GM21825 (cell line): ENCODE measurements around the gene ZNHIT6.
"Not testable (repeated sequence)": the region's sequence is repeated elsewhere in the genome, so short reads cannot be mapped to it uniquely, and the experiment has no call there.

Source experiments
- ATAC-seq: cut with Tn5 transposase; IDR thresholded peaks from one replicate; pipeline ENCODE4 v1.9.1; 2021; ENCODE audit warnings: mild to moderate bottlenecking, moderate library complexity; ENCODE audit not compliant: unreplicated experiment

ZNHIT6 gene, protein sequence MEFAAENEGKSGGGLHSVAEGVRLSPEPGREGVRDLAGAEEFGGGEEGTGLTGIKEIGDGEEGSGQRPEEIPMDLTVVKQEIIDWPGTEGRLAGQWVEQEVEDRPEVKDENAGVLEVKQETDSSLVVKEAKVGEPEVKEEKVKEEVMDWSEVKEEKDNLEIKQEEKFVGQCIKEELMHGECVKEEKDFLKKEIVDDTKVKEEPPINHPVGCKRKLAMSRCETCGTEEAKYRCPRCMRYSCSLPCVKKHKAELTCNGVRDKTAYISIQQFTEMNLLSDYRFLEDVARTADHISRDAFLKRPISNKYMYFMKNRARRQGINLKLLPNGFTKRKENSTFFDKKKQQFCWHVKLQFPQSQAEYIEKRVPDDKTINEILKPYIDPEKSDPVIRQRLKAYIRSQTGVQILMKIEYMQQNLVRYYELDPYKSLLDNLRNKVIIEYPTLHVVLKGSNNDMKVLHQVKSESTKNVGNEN

DNA sequence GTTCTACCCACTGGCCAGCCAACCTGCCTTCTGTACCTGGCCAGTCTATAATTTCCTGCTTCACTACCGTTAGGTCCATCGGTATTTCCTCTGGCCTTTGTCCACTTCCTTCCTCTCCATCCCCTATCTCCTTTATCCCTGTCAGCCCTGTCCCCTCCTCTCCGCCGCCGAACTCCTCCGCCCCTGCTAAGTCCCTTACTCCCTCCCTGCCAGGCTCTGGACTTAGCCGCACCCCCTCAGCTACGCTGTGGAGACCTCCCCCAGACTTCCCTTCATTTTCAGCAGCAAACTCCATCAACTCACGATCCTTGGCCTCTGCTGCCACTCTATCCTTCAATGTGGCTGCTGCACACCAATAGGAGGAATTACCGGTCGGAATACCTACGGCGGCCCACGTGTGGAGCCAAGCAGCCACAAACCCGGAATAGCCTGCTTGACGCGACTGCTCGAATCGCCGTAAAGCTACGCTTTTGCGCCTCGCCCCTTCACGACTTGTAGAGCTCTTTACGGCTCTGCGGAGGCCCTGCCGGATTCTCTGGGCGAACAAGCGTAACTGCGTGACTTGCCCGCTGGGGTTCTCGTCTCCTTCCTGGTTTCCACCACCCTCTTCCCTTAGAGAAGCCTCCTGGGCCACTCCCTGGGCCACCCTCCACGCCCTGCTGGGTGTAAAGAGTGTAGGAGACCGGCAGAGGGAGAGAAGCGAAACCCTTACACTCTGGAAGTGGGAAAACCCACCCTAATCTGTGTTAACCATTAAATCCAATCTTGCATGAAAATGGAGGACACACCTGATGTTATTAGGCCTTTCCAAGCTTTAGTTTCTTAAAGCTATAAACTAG, at the start of gene ZNHIT6:
Gene ZNHIT6 (minus strand): TSS at position 444 of the 839 bp plus-strand sequence. CDS start 149 bp downstream, at position 295.
- ATAC-seq: peak; percentile 92

DNA sequence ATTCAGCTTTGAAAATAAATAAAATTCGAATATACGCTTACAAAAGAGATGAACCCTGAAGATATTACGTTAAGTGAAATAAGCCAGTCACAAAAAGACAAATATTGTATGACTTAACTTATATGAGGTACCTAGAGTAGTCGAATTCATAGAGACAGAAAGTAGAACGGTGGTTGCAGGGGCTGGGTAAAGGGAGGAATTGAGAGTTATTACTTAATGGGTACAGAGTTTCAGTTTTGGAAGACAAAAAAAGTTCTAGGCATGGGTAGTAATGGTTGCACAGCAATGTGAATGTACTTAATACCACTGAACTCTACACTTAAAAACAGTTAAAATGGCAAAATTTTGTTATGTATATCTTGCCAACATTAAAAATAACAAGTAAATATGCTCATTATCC, 48.6 kb upstream of the ZNHIT6 start:
- ATAC-seq: no peak

DNA sequence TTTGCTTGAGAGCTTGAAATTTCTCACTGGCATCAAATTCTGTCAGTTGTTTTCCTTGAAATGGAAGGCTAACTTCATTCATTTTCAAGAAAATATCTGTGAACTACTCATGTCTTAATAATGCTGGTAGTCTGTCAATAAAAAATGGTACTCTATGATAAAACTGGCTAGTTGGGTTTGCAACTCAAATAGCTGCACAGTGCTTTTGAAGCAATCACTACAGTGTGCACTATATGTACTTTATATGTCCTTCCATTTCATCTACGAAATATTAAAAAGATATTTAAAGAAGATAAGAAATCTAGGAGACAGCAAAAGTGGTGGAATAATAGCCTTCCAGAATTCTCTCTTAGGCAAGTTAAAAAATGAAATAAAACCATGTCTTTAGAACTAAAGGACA, 39.9 kb upstream of the ZNHIT6 start:
- ATAC-seq: no peak

DNA sequence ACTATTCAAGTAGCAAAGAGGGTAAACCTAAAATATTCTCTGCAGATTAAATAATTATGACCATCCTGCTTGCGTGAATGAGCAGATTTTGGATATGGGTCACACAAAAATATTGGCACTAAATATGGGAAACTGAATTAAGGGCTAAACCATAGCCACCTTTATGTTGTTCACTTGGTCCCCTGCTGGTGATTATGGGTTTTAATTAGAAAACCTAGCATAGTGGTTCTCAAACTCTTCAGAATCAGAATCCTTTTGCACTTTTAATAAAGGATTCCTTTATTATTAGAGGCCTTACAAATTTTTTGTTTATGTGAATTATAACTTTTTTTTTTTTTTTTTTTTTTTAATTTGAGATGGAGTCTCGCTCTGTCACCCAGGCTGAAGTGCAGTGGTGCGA, 38.5 kb upstream of the ZNHIT6 start:
- ATAC-seq: no peak

DNA sequence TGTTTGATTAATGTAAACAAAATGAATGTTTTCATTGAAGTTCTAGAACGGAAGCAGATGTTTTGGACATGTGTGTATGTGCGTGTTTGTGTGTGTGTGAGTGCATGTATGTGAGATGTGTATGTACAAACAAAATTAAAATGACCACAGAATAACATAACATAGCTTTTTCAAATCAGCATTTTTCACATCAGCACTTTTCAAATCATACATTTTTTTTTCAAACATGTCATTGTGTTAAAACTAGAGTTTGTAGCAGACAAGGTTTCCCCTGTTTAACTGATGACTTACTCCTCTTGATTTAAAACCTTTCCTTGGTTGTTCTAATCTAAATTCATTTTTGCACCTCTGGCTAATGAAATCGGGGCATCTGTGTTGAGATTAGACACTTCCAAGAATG, 35.6 kb upstream of the ZNHIT6 start:
- no peak for ATAC-seq

DNA sequence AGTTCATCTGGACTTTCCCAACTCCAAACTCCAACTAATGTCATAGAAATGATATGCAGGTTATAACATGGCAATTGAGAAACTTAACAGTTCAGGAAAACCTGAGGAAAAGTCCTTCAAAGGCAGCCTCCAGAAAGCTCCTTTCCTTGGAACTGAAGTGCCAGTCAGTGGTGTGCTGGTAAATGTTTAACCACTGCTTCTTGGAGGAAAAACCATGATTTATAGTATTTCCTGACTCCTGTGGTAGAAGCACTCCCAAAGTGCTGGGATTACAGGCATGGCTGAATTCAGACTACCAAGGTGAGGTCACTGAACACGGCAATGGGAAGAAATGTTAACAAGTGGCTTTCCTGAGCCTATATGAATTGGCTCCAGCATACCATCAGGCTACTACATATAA, 26.7 kb upstream of the ZNHIT6 start:
- no peak for ATAC-seq

DNA sequence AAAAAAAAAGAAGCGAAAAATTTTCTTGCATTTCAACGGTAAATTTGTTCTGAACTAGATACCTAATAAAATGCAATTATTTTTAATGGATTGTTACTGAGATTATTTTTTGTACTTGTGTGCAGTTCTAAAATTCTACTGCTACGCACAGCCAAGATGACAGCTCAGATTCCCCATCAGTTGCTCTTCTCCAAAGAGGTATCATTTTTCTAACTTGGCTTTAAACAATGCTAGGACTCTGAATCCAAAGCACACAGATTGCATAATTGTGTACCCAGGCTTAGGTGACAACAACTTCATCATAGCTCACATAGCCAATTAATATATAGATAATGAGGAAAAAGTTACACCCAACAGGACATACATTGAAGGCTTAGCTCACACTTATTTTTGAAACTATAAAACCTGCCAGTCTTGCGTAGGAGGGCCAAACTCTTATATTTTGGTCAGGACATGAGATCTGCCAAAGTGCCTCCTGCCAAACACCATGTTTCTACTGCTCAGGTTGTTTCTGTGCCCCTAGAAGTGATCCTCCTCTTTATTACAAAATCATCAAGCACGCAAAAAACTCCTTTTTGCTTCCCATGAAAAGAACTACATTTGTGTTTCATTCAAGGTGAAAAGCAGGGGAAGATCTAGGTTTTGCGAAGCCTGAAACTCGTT, 10.6 kb upstream of the ZNHIT6 start:
- no peak for ATAC-seq

DNA sequence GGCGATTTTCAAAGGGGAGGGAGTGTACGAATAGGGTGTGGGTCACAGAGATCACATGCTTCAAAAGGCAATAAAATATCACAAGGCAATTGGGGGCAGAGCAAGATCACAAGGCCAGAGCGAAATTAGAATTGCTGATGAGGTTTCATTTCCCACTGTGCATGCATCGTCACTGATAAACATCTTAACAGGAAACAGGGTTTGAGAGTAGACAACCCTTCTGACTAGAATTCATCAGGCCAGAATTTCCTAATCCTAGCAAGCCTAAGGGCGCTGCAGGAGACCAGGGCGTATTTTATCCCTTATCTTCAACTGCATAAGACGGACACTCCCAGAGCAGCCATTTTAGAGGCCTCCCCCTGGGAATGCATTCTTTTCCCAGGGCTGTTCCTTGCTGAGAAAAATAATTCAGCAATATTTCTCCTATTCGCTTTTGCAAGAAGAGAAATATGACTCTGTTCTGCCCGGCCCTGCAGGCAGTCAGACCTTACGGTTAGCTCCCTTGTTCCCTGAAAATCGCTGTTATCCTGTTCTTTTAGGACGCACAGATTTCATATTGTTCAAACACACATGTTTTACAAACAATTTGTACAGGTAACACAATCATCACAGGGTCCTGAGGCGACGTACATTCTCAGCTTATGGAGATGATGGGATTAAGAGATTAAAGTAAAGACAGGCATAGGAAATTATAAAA, 6.3 kb upstream of the ZNHIT6 start:
- ATAC-seq: not testable (repeated sequence)

DNA sequence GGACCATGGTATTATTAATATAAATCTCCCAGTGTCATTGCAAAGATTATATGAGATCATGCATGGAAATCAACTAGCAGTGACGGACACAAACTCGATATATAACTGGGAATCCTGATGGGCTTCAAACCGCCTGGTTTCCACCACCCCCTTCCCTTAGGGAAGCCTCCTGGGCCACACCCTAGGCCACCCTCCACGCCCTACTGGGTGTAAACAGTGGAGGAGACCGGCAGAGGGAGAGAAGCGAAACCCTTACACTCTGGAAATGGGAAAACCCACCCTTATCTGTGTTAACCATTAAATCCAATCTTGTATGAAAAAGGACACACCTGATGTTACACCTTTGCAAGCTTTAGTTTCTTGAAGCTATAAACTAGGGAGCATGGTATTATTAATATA, 595 bp upstream of the ZNHIT6 start:
- ATAC-seq: no peak

DNA sequence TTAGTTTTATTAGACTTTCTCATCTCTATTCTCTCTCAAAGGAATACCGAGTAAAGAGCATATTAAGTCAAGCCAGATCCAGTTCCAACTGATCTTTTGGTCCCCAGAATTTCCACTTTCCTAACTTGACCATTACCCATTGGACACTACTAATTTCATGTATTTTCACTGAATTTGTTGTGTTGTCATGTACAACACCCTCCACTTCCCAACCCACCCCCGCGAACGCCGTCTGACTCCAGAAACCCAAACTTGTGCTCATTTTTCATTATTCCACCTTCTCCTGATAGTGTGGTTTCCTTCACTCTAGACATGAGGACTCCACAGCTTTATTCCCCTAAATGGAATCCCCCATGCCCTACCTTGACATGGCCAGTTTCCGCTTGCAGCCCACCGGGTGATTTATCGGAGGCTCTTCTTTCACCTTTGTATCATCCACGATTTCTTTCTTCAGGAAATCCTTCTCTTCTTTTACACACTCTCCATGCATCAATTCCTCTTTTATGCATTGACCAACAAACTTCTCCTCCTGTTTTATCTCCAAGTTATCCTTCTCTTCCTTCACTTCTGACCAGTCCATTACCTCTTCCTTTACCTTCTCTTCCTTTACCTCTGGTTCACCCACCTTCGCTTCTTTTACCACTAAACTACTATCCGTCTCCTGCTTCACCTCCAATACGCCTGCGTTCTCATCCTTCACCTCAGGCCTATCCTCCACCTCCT, 805 bp downstream of the ZNHIT6 start:
- no peak for ATAC-seq

DNA sequence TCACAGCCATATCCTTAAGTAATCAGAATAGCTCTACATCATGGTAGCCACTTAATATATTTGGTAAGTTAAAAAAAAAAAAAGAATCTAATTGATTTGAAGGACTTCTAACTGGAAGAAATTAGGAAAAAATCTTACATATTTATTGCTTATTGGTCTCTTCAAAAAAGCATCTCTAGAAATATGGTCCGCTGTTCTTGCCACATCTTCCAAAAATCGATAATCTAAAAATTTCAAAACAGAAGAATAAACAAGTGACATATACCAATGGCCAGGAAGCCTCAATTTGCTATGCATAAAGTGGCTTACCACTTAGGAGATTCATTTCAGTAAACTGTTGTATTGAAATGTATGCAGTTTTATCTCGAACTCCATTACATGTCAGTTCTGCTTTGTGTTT, 2.3 kb downstream of the ZNHIT6 start:
- no peak for ATAC-seq

DNA sequence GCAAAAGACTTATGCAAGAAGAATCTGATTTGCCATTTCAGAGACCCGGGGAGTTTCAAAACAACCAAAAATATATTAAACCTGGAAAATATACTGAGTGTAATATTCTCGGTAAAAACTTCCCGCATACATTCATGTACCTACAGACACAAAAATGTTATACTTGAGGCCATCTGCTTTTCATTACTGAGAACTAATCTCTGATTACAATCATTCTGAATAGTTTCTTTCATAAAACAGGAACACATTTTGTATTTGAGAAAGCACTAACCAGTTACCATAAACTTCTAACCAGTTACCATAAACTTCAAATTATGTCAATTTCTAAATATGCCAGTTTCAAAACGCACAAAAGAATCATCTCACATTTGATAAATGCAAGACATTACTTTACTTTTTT, 7.8 kb downstream of the ZNHIT6 start:
- no peak for ATAC-seq

DNA sequence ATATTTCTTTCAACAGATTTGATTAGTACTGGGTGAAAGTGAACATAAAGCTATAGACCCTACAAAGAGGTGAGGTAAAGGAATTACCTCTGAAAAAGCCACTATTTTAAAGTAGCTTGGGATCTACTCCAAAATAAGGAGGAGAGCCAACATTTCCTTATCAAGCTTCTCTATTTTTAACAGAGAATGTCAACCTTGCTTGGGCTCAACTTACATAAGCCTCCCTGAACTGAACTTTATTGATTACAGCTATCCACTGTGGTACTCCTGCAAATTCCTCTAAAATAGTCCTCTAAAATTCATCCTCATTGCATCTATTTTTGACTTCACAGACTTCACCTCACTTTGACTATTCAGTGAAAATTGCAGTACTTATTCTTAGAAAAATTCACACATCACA, 10.3 kb downstream of the ZNHIT6 start:
- no peak for ATAC-seq

DNA sequence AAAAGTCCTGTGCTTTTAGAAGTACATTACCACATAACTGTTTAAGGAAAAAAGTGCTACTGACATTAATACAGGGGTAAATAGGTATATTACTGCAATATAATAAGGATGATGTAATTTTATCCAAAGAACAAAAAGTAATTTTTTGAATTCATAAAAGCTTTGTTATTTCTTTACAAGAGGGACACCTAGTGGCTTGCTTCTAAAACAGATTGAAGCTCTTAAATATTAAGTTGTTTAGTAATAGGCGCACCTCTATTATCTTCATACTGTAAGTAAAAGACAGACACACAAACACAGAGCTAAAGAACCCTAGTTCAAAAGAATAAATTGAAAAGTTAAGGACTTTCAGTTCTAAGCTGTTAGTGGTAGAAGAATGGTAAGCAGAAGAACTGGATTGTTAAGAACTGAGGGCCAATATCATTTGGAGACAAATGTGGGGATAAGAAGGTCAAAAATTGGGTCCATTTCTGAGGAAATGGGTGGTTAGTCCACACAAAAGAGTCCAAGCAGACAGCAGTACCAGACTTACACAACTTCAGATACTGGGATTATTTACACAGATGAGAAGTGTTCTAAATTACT, 15.4 kb downstream of the ZNHIT6 start:
- no peak for ATAC-seq

DNA sequence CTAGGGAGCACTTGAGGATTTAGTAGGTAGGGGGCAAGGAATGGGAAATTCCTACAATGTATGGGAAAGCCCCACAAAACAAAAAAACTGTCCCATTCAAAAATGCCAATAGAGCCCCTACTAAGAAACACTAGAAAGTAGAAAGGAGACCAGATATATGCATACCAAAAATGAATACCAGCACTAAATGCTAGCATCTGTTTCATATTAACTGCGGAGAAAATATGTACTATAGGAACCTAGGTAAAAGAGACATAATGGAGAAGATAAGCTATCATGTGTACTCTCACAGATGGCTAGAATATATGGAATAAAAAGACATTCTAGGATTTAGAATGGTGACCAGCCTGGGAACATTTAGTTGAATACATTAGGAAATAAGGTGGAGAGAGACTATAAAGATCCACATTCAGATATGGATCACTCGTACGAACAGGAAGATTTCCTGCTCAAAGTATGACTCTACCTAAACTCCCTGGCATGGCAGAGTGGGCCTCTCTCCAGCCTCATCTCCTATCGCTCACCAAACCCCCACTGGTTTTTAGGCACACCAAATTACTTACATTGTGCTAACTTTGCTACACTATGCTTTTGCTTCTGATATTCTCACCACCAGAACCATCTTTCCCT, 18.3 kb downstream of the ZNHIT6 start:
- ATAC-seq: no peak

DNA sequence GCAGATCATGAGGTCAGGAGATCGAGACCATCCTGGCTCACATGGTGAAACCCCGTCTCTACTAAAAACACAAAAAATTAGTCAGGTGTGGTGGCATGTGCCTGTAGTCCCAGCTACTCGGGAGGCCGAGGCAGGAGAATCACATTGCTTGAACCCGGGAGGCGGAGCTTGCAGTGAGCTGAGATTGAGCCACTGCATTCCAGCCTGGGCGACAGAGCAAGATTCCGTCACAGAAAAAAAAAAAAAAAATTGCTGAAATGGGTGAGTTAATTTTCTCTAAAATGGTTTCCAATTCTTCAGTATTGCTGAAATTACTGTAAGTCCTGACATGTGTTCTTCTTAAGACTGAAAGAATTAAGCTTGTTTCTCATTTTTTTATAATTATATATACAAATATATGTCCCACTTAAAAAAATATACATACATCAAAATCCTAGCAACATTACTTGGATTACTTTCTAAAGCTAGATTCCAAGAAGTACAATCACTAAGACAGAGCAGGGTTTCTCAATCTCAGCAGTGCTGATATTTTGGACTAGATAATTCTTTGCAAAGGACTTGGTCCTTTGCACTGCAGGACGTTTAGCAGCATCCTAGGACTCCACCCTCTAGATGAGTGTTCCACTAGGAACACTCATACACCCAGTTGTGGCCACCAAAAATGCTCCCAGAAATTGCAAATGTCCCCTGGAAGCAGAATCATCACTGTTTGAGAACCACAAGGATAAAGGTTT, 24.8 kb downstream of the ZNHIT6 start:
- no peak for ATAC-seq

DNA sequence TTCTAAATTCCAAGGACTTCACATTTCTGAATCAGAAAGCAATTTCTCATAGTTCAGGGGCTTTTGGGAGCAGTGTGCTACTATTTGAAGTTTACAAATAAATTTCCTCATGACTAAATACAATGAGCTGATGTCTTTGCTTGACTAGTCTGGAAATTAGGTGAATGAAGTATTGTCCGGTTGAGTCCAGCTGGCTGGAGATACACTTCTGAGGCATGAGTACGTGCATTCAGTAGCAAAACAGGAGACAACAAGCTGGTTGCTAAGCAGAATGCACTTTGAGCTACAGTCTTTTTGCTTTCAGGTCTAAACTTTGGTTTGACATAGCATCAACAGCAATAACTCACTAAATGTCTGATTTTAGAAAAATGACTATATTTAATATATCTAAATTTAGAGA, 27.1 kb downstream of the ZNHIT6 start:
- no peak for ATAC-seq

DNA sequence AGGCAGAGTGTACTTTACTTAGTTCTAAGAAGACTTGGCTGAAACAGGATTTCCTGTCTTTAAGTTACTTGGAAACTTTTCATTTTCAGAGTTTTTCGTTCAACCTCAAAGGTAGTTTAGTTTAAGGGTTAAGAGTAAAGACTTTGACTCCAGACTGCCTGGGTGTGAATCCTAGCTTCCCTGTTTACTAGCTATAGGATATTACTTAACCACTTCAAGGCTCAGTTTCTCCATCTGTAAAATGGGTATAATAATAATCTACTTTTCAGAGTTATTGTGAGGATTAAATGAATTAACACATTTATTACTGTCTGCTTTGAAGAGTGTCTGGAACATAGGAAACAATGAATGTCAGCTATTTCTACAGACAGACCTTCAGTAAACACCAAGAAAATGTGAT, 30.0 kb downstream of the ZNHIT6 start:
- no peak for ATAC-seq

DNA sequence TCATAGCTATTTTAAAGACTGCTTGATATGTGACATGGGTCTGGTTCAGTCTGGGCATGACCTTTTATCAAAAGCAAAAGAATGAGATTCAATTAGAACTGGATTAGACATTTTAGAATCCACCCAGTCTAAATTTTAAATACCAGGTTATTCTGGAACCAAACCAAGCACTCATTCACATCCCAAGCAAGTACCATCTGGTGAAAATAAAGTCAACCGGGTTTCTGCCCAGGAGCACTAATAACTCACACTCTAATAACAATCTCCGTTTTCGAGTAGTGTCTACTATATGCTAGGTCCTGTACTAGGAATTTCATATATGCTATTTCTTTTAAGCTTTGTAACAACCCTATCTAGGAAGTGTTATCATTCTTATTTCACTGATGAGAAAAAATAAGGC, 30.6 kb downstream of the ZNHIT6 start:
- ATAC-seq: no peak
